PFSK-1 (cell line): ENCODE measurements around the gene RASL11B.

ENCODE experiments used
- POLR2AphosphoS5 ChIP-seq: IDR thresholded peaks from 2 replicates; pipeline ENCODE4 v1.6.1; 2012; ENCODE audit warnings: low read depth, mild to moderate bottlenecking, control low read depth, low read length, moderate library complexity
- SIN3A ChIP-seq: IDR thresholded peaks from 2 replicates; pipeline ENCODE4 v1.6.1; 2012; ENCODE audit warnings: mild to moderate bottlenecking, low read length, moderate library complexity, borderline replicate concordance; ENCODE audit not compliant: insufficient read depth
- TAF1 ChIP-seq: IDR thresholded peaks from 2 replicates; pipeline ENCODE4 v1.6.1; 2012; ENCODE audit warnings: low read length, control low read depth, borderline replicate concordance; ENCODE audit not compliant: insufficient read depth
- TF ChIP-seq, protein P1 (sequence below), 2 experiments: IDR thresholded peaks; 2 replicates each; pipeline versions ENCODE4 v1.6.1 to v1.8.0; 2011 to 2012; ENCODE audit warnings: low read depth in 2 of 2, low read length in 2 of 2, control low read depth in 1 of 2, inconsistent platforms in 1 of 2, mild to moderate bottlenecking in 1 of 2, moderate library complexity in 1 of 2; ENCODE audit not compliant: insufficient read depth in 1 of 2

DNA sequence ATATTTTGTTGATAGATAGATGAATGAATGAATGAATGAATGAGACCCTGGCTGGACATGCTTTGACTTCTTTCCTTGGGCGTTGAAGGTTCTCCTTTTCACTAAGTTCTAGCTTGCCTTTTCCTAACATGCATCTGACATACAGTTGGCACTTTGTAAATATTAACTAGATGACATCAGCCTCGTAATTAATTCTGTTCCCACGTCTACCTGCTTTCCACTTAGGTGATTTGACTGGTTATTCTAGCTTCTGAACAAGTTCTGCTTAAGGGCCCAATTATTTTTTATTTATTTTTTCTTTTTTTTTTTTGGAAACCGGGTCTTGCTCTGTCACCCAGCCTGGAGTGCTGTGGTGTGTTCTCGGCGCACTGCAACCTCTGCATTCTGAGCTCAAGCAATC is 13.9 kb upstream of the RASL11B start:
- TF ChIP-seq TAF1 (no peak), POLR2AphosphoS5 (no peak), SIN3A (no peak)
- TF ChIP-seq, protein P1, sequence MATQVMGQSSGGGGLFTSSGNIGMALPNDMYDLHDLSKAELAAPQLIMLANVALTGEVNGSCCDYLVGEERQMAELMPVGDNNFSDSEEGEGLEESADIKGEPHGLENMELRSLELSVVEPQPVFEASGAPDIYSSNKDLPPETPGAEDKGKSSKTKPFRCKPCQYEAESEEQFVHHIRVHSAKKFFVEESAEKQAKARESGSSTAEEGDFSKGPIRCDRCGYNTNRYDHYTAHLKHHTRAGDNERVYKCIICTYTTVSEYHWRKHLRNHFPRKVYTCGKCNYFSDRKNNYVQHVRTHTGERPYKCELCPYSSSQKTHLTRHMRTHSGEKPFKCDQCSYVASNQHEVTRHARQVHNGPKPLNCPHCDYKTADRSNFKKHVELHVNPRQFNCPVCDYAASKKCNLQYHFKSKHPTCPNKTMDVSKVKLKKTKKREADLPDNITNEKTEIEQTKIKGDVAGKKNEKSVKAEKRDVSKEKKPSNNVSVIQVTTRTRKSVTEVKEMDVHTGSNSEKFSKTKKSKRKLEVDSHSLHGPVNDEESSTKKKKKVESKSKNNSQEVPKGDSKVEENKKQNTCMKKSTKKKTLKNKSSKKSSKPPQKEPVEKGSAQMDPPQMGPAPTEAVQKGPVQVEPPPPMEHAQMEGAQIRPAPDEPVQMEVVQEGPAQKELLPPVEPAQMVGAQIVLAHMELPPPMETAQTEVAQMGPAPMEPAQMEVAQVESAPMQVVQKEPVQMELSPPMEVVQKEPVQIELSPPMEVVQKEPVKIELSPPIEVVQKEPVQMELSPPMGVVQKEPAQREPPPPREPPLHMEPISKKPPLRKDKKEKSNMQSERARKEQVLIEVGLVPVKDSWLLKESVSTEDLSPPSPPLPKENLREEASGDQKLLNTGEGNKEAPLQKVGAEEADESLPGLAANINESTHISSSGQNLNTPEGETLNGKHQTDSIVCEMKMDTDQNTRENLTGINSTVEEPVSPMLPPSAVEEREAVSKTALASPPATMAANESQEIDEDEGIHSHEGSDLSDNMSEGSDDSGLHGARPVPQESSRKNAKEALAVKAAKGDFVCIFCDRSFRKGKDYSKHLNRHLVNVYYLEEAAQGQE (IDR thresholded peaks at IDR 0.05; ENCODE audit: insufficient read depth in 1 of 2, low read depth in 2 of 2, low read length in 2 of 2), result no peak
